C4-2B (cell line): ENCODE data around the gene ASIC4.

Source experiments
- H3K27ac ChIP-seq: fragments of 450-650 bp; 2 replicates; pipeline ENCODE4 v1.5.1; 2017
- ZFX ChIP-seq: fragments of 450-650 bp; IDR thresholded peaks from 2 replicates; pipeline ENCODE4 v1.6.1; 2017
- TF ChIP-seq, protein P1 (sequence below): fragments of 450-650 bp; conservative IDR thresholded peaks from 2 replicates; pipeline ENCODE4 v1.5.1; 2017; ENCODE audit warnings: mild to moderate bottlenecking

Gene ASIC4

DNA sequence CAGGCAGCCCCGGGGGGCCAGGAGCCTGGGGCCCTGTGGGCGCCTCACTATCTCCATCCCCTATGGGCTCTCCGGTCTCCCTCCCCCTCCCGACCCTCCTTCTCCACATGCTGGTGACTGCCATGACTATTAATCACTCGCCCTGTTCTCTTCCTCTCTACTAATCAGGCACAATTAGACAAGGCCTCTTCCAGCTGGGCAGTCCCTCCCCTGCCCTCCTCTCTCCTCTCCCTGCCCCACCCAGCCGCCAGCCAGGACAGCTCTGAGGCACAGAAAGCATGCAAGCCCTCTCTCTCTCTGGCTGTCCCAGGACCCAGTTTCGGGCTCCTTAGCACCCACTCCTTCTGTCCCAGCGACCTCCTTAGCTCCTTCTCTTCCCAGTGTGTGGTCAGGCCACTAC is 5.8 kb downstream of the ASIC4 start:
- H3K27ac ChIP-seq = no peak overlapping the region
- no peak for TF ChIP-seq ZFX
- TF ChIP-seq, protein P1, sequence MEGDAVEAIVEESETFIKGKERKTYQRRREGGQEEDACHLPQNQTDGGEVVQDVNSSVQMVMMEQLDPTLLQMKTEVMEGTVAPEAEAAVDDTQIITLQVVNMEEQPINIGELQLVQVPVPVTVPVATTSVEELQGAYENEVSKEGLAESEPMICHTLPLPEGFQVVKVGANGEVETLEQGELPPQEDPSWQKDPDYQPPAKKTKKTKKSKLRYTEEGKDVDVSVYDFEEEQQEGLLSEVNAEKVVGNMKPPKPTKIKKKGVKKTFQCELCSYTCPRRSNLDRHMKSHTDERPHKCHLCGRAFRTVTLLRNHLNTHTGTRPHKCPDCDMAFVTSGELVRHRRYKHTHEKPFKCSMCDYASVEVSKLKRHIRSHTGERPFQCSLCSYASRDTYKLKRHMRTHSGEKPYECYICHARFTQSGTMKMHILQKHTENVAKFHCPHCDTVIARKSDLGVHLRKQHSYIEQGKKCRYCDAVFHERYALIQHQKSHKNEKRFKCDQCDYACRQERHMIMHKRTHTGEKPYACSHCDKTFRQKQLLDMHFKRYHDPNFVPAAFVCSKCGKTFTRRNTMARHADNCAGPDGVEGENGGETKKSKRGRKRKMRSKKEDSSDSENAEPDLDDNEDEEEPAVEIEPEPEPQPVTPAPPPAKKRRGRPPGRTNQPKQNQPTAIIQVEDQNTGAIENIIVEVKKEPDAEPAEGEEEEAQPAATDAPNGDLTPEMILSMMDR = no peak

DNA sequence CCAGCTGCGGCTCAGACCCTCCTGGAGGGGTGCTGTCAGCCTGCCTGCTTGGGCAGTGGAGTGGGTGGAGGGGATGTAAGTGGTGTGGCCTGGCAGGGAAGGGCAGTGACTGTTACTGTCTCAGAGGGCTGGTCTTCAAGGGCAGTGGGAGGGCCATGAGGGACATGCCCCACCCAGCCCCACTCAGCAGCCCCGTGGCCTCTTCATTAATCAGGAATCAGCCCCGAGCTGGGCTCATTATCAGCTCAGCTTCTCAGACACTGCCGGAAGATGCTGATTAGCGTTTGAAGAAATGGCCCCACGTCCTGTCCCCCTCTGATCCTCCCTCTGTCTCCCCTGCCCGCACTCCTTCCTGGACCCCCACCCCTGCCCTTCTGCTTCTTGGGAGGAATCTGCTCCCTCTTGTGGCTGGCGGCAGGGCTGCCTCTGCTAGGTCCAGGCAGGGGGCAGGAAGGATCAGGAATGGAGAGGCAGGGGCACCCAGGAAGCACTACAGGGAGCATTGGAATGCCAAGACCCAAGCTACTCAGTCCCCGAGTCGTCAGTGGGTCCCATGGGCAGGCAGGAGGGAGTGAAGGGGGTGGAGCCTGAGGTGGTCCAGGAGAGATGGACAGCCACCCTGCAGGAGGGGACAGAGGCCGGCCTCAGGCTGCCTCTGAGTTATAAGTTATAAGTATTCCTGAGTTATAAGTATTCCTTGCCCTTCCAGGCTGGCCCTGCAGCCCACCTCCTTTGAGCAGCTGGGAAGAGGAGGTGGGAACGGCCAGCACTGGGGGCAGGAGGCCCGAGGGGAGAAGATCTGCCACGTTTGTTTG is 7.0 kb downstream of the ASIC4 start:
- no peak for TF ChIP-seq ZFX
- TF ChIP-seq, protein P1 = peak; percentile 63
- no peak overlapping the region for H3K27ac ChIP-seq

DNA sequence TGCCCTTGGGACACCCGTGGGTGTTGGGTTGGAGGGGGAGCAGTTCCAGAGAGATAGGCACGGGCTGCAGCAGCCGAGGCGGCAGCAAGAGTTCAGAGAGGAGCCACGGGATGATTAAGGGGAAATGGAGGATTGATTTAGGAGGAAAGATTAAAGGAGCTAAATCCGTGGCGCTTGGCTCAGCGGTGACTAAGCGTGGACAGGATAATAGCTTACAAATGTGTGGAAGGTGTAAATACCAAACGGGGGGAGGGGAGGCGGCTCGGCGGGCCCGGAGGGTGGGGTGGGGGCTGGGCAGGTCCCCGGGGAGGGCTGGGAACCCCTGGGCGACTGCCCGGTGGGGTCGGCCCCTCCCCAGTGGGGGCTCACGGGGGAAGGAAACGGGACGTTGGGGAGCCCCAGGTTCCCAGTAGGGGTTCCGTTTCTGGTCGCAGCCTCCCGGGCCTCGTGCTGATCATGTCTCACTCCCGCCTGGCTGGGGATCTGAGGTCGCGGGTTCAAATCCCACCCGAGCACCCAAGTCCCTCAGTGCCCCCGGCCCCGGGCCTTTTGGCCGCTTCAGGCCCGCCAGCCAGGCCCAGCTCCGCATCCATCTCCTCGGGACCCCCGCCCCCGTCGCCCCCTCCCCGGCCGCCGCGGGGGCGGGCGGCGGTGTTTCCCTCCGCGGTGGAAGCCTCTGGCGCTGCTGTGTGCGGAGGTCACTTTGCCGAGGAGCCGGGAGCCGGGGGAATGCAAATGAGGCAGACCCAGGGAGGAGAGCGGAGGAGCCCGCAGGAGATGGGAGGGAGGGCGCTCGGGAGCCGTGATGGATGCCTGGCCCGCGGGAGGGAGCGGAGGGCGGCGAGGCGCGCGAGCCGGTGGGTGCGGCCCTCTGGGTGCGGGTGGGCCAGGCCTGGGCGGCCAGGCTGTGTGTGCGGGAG is 8.1 kb downstream of the ASIC4 start:
- TF ChIP-seq ZFX = no peak
- TF ChIP-seq, protein P1 = no peak

DNA sequence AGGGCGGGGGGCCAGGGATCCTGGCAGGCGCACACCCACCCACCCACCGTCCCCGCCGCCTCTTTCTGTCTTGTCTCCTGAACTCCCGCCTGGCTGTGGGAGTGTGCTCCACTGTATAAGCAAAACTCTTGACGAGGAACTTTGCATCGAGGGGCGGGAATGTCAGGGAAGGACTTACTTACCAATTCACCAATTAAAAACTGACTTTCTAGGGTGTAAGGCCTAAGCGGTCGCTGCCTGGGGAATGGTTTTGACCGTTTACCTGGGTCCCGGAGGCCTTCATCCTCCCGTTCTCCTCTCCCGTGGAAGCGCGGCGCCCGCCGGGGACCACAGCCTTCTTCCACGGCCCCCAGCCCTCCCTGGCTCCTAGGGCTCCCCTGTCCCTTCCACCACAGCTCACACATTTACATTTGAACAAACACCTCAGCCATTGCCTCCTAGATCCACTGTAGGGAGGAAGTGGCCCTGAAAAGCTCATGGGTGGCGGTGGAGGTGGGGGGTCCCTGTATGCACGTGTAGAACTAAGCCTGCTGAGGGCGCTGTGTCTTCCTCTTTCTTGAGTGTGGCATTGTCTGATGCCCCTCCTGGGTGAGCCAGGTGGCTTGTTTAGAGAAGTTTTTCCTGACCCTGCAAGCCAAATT is 8.9 kb downstream of the ASIC4 start:
- TF ChIP-seq, protein P1 = no peak
- no peak for TF ChIP-seq ZFX
- H3K27ac ChIP-seq = no peak overlapping the region

More for the DNA sequence above, 8.1 kb downstream of the ASIC4 start:
- H3K27ac ChIP-seq = no peak overlapping the region

DNA sequence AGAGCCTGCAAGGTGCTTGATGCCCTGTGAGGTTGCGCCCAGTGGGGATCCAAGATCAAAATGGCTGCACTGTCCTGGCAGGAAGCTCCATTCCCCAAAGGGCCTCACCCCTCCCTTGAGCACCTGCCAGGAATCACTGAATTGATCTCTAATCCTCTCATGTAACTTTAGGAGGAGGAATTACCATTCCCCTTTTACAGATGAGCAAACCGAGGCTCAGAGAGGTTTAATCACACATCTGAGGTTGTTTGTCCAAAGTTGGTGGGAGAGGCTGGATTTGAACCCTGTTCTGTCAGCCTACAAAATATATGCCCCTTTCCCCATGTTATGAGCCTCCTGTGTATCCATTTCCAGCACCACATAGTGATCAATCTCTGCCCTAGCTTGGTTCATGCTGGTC is 10.5 kb downstream of the ASIC4 start:
- H3K27ac ChIP-seq = no peak overlapping the region
- TF ChIP-seq, protein P1 = no peak
- TF ChIP-seq ZFX = no peak

DNA sequence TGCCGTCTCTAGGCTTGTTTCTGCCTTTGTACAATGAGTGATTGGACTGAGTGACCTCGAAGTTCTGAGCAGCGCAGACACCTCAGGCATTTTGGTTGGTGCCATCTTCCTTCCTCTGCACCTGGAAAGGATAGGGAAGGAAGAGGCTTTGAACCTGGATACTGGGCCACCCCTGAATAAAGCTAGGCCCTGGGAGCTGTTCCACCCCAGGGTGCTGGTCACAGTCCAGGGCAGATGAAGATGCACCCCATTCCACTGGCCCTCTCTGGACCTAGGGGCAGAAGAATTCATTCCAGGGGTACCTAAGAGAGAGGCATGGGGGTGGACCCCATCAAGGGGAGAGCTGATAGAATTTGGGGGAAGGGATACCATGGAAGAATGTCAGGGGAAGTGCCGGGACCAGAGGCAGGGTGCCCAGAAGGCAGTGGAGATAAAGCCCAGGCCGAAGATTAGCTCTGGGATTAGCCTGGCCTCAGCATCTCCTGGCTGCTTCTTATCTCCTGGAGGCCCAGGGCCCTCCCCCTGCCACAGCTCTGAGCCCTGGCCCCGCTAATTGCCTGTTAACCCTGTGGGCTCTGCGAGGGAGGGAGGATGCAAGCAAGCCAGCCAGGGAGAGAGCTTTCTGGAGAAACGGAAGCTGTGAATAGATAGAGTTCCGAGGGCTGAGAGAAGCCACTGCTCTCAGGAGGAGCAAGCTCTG is 11.4 kb downstream of the ASIC4 start:
- no peak overlapping the region for H3K27ac ChIP-seq
- TF ChIP-seq ZFX = no peak
- TF ChIP-seq, protein P1 = no peak
